ENCODE data around the gene ARPC5L. TPM values are rescaled to one million over a fixed set of nuclear protein-coding genes. Genes with fewer than 3 reads are reported as not detected.

The ARPC5L gene
- total RNA-seq, 2 donors from 2014 or later, result 27.8 to 41.1 TPM

- intact Hi-C loops (cut with DNase I), result no loop called here
- H3K4me3 ChIP-seq, result no peak overlapping the region
- no peaks in the 10 kb centered on the region for H3K27me3 ChIP-seq (replicated peaks; ENCODE audit: insufficient read depth)
- no peak for TF ChIP-seq CTCF (IDR thresholded peaks at IDR 0.05)
- no peak for TF ChIP-seq POLR2A (IDR thresholded peaks at IDR 0.05)
- no peak for TF ChIP-seq POLR2AphosphoS5 (IDR thresholded peaks at IDR 0.05)
- H3K36me3 ChIP-seq, result no peaks in the 10 kb centered on the region
- WGBS, result 59% methylated on average over 2 of the region's 2 CpGs
- H3K9me3 ChIP-seq, result no peaks in the 10 kb centered on the region
- no peaks in the 10 kb centered on the region for H3K4me1 ChIP-seq (replicated peaks)
- no peak overlapping the region for H3K27ac ChIP-seq
- DNase-seq (ENCODE audit: low spot score), result no peak
Measured at GRCh38 chr9:124828489-124829333, 33.2 kb upstream of the ARPC5L start.

- no peaks in the 10 kb centered on the region for H3K9me3 ChIP-seq
- no peaks in the 10 kb centered on the region for H3K36me3 ChIP-seq
- TF ChIP-seq CTCF (IDR thresholded peaks at IDR 0.05) (no peak), POLR2A (IDR thresholded peaks at IDR 0.05) (no peak), POLR2AphosphoS5 (IDR thresholded peaks at IDR 0.05) (no peak)
- no peak for DNase-seq (ENCODE audit: low spot score)
- H3K27me3 ChIP-seq (replicated peaks; ENCODE audit: insufficient read depth), result no peaks in the 10 kb centered on the region
- H3K27ac ChIP-seq, result no peak overlapping the region
- no peaks in the 10 kb centered on the region for H3K4me1 ChIP-seq (replicated peaks)
- WGBS, result 39% methylated on average over 5 of the region's 5 CpGs
- no peak overlapping the region for H3K4me3 ChIP-seq
- intact Hi-C loops (cut with DNase I), result no loop called here
Measured at GRCh38 chr9:124829334-124829669, 32.6 kb upstream of the ARPC5L start.

GRCh38 chr9:124830593-124830992 lies 31.3 kb upstream of the ARPC5L start:
- H3K27me3 ChIP-seq (replicated peaks; ENCODE audit: insufficient read depth), result no peaks in the 10 kb centered on the region
- 72% methylated on average over 4 of the region's 4 CpGs for WGBS
- TF ChIP-seq POLR2A (IDR thresholded peaks at IDR 0.05), result no peak
- TF ChIP-seq POLR2AphosphoS5 (IDR thresholded peaks at IDR 0.05), result no peak
- TF ChIP-seq CTCF (IDR thresholded peaks at IDR 0.05), result no peak
- no peak overlapping the region for H3K27ac ChIP-seq
- intact Hi-C loops (cut with DNase I), result no loop called here
- no peak overlapping the region for H3K4me3 ChIP-seq
- no peaks in the 10 kb centered on the region for H3K4me1 ChIP-seq (replicated peaks)
- no peak for DNase-seq (ENCODE audit: low spot score)
- no peaks in the 10 kb centered on the region for H3K36me3 ChIP-seq
- no peaks in the 10 kb centered on the region for H3K9me3 ChIP-seq

- 83% methylated on average over 9 of the region's 9 CpGs for WGBS
- Histone ChIP-seq H3K27me3 (replicated peaks; ENCODE audit: insufficient read depth) (no peaks in the 10 kb centered on the region), H3K4me1 (replicated peaks) (no peaks in the 10 kb centered on the region), H3K9me3 (no peaks in the 10 kb centered on the region), H3K27ac (no peak overlapping the region), H3K36me3 (no peaks in the 10 kb centered on the region), H3K4me3 (no peak overlapping the region)
- TF ChIP-seq POLR2A (IDR thresholded peaks at IDR 0.05) (no peak), CTCF (IDR thresholded peaks at IDR 0.05) (no peak), POLR2AphosphoS5 (IDR thresholded peaks at IDR 0.05) (no peak)
- intact Hi-C loops (cut with DNase I), result no loop called here
- DNase-seq (ENCODE audit: low spot score), result no peak
Measured at GRCh38 chr9:124831642-124832364, 30.1 kb upstream of the ARPC5L start.
